ENCODE measurements around the gene PKP3.
A peak's percentile ranks its signal among the peaks of the same experiment; 100 is the strongest.

DNA sequence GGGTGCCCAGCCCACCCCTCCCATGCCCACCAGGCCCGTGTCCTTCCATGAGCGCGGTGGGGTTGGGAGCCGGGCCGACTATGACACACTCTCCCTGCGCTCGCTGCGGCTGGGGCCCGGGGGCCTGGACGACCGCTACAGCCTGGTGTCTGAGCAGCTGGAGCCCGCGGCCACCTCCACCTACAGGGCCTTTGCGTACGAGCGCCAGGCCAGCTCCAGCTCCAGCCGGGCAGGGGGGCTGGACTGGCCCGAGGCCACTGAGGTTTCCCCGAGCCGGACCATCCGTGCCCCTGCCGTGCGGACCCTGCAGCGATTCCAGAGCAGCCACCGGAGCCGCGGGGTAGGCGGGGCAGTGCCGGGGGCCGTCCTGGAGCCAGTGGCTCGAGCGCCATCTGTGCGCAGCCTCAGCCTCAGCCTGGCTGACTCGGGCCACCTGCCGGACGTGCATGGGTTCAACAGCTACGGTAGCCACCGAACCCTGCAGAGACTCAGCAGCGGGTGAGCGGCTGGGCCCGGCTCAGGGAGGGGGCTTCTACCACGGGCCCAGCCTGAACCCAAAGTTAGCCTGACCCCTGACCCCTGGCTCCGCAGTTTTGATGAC lies 3.0 kb downstream of the PKP3 start:
- TF ChIP-seq, protein P1, sequence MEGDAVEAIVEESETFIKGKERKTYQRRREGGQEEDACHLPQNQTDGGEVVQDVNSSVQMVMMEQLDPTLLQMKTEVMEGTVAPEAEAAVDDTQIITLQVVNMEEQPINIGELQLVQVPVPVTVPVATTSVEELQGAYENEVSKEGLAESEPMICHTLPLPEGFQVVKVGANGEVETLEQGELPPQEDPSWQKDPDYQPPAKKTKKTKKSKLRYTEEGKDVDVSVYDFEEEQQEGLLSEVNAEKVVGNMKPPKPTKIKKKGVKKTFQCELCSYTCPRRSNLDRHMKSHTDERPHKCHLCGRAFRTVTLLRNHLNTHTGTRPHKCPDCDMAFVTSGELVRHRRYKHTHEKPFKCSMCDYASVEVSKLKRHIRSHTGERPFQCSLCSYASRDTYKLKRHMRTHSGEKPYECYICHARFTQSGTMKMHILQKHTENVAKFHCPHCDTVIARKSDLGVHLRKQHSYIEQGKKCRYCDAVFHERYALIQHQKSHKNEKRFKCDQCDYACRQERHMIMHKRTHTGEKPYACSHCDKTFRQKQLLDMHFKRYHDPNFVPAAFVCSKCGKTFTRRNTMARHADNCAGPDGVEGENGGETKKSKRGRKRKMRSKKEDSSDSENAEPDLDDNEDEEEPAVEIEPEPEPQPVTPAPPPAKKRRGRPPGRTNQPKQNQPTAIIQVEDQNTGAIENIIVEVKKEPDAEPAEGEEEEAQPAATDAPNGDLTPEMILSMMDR (IDR thresholded peaks at IDR 0.05; ENCODE audit: borderline replicate concordance, extremely low read depth, low read length, poor library complexity, severe bottlenecking), result no peak
- peak; percentile 44 for TF ChIP-seq EZH2 (IDR thresholded peaks at IDR 0.05; ENCODE audit: borderline replicate concordance, low read depth, low read length, severe bottlenecking)

All from DND-41 (cell line).